Activated CD4-positive, CD25-positive, alpha-beta regulatory T cell (primary cell): ENCODE results near the gene CIART.
"Not testable (repeated sequence)": the region's sequence is repeated elsewhere in the genome, so short reads cannot be mapped to it uniquely, and the experiment has no call there.

Experiments
- DNase-seq, 4 experiments: peaks; one replicate each; lab custom pipeline; 2025; lab: John Stamatoyannopoulos, UW

Gene CIART

GRCh38 chr1:150261367-150261766 lies 21.0 kb upstream of the CIART start:
- no peak for DNase-seq

DNA sequence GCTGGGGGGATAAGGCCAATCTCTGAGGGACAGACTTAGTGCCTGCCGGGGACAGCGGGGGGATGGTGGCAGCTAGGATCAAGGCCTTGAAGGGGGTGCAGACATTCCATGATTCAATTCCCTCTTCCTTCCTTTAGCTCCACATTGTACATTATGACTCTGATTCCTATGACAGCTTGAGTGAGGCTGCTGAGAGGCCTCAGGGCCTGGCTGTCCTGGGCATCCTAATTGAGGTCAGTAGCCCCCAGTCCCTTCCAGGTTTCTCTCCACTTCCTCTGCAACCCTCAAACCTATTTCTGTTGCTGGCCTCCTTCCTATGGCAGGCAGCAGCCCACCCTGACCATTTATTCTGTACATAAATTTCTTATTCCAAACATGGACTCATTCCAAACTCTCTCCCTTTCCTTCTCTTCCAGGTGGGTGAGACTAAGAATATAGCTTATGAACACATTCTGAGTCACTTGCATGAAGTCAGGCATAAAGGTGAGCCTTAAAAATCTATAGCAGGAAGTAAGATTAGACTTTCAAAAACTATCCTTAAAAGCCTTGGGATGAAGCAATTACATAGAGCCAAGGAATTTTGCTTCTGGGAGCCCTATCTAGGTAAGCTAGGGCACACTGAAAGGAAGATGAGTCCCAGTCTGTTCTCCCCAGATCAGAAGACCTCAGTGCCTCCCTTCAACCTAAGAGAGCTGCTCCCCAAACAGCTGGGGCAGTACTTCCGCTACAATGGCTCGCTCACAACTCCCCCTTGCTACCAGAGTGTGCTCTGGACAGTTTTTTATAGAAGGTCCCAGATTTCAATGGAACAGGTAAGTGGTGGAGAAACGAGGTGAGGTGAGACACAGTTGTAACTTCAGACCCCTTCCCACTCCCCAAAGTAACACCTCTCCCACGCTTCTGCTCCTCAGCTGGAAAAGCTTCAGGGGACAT lies 19.7 kb upstream of the CIART start:
- no peak for DNase-seq

DNA sequence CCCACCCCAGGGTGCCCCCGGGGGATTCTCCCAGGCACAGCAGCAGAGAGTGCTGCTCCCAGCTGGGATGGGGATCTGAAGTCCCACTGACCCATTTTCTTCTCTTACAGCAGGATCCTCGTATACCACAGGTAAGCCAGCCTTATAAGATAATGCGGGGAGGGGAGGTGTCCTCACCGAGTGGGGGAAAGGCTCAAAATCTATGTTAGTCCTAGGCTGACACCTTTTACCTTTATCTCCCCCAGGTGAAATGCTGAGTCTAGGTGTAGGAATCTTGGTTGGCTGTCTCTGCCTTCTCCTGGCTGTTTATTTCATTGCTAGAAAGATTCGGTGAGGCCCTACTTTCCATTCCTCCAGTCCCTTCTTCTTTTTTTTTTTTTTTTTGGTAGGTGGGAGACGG lies 18.8 kb upstream of the CIART start:
- no peak for DNase-seq

- no peak for DNase-seq
These were observed 14.5 kb upstream of the CIART start for GRCh38 chr1:150267896-150268295.

GRCh38 chr1:150268340-150268704 lies 14.0 kb upstream of the CIART start:
- DNase-seq = peak in 2 of 4 experiments; percentile 4 to 20

GRCh38 chr1:150268705-150269403 lies 13.5 kb upstream of the CIART start, which contains the start of gene APH1A:
APH1A (minus strand) TSS chr1:150269016; CDS start chr1:150268810, 206 bp downstream.
- peak; percentile 81 to 86 (median 84) for DNase-seq

GRCh38 chr1:150269451-150269850 lies 12.9 kb upstream of the CIART start:
- no peak for DNase-seq

- DNase-seq = no peak
These were observed 10.9 kb upstream of the CIART start for GRCh38 chr1:150271291-150271959.

- DNase-seq = no peak
These were observed 9.0 kb upstream of the CIART start for GRCh38 chr1:150273311-150273710.

DNA sequence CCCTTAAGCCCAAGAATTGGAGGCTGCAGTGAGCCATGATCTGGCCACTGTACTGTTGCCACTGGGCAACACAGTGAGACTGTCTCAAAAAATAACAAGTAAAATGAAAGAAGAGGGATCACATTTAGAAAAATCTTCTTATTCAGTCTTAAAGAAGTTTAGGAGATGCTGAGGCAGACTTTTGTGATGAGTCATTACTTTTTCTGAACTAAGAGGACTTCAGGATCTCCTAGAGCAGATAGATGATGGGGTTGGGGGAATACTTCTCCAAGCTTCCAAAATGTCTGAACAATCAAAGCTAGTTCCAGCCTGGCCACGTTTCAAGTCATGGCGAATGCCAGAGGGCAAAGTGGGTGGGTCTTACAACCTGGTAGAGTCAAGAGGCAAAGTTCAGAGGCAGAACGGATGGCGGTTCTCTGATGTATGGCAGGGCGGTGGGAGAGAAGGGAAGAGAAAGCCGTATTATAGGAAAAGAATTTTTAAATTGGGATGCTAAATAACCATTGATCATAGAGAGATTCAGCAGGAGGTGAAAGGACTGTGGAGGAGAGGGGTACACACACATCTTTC lies 2.1 kb upstream of the CIART start:
- no peak for DNase-seq

DNA sequence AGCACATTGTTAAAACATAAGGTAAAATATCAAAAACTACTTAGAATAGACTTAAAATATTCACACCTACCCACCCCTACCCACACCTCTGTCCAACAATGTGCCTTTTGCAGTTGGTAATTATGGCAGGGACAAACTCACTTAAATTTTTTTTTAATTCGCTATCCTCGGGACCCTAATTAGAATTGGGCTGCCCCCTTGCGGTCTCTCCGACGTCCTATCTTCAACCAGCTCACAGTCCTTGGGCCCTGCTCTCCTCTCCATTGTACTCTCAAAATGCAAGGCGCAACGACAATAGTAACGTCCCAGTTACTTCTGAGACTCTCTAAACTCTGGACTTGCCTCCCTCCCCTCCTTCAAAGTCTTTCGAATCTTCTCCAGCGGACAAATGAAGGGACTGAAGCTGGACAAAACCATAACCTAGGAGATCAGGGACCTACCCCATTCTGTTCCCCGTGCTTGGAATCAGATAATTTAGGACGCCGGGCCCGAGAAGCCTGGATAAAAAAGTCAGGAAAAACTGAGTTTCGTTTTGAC lies 1.1 kb upstream of the CIART start:
- peak; percentile 14 to 45 (median 20) for DNase-seq

DNA sequence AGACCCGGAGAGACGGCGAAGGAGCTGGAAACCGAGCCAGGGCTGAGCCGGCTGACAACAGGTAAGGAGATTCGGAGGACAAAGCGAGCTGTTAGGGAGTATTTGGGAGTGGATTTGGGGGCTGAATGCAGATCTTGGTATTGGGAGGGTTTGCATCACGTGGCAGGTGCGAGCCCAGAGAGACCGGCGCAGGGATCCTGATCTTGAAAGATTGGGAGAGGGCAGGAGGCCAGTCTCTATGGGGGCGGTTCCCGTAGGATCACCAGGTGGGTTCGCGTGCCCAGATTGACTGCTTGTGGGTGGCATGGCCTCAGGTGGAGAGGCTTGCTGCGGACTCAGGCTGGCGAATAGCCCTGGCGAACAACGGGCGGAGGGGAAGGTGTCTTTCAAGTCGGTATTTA lies 204 bp downstream of the CIART start:
- no peak for DNase-seq

DNA sequence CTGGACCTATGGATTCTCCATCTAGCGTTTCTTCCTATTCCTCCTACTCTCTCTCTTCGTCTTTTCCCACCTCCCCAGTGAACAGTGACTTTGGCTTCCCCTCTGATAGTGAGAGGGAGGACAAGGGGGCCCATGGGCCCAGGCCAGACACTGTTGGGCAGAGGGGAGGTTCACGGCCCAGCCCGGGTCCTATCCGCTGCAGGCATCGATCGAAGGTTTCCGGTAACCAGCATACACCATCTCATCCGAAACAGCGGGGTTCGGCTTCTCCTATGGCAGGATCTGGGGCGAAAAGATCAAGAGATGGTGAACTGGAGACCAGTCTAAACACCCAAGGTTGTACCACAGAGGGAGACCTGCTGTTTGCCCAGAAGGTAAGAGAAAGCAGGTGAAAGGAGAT lies 906 bp downstream of the CIART start:
- DNase-seq = no peak

DNA sequence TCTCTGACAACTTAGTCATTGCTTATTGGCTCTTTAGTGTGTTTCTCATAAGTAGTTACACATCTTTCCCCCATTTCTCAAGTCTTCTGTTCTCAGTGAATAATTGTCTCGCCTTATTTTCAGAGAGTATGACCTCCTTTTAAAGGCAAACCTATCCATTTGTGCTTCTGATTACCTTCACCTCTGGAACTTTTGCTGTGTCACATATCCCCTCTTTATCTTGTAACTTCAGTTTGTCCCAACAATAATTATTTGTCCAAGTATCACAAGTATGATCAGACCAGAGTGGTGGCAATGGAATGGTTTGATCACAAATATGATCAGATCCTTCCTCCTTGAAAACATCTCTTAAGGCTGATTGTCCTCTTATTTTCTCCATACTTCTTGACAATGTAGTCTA lies 6.0 kb downstream of the CIART start:
- DNase-seq = no peak

DNA sequence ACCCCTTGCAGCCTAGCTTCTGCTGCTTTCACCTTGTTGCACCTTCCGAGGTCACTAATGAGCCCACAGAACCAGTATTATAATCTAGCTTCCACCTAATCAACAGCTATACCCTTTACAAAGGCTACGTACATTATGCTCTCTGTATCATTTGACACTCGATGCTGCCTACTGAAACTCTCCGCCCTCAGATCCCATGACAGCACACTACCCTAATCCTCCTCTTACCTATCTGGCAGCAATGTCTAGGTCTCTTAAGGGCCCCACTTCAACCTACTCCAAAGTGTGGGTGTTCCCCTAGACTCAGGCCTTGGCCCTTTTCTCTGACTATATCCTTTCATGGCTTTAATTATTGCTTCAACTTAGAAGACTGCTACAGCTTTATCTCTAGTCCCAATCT lies 6.5 kb downstream of the CIART start:
- no peak for DNase-seq

GRCh38 chr1:150293433-150294253 lies 11.3 kb downstream of the CIART start, which contains the start of gene MRPS21:
MRPS21 (plus strand) TSS chr1:150293861; CDS start chr1:150294367, 506 bp downstream.
- peak; percentile 69 to 75 (median 70) for DNase-seq

DNA sequence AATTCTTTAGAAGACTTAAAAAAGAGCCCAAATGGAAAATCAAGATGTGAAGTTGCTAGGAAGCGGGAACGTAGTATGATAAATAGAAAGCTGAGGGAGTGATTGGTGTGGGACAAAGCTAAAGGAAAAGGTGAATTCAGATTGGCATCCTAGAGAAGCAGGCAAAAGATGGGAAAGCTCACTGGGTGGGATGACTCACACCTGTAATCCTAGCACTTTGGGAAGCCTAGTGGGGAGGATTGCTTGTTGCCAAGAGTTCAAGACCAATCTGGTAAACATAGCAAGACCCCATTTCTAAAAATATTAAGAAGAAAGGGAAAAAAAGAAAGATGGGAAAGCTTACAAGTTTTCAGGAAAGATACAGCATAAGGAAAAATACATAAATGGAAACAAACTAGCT lies 13.1 kb downstream of the CIART start:
- no peak for DNase-seq

- no peak for DNase-seq
These were observed 17.4 kb downstream of the CIART start for GRCh38 chr1:150299716-150300115.

DNA sequence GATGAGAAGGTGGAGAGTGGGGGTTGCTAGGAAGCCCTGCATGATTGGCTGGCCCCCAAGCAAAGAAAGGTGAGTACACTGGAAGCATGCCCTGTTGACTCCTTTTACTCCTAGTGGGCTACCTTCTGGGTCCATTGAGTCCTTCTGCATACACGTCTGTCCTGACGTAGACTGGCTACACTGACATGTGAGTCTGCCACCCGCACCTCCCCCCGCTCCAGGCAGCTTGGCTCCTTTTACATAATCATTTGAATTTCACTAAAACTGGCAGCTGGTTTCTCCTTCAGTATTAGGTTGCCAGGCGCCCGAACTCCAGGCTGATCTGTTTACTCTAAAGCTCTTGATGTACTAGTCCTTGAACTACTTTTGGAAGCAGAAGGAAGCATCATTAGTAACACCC lies 20.0 kb downstream of the CIART start:
- no peak for DNase-seq

- DNase-seq = no peak
These were observed 20.5 kb downstream of the CIART start for GRCh38 chr1:150302902-150303301.

GRCh38 chr1:150308585-150308984 lies 26.2 kb downstream of the CIART start:
- not testable (repeated sequence) for DNase-seq
